ENCODE data around the gene E2F4. TPM values are rescaled to one million over a fixed set of nuclear protein-coding genes. Genes with fewer than 3 reads are reported as not detected.

Gene E2F4
- total and polyA plus RNA-seq, 7 donors = 22.6 to 106 (median 46.6) TPM

GRCh38 chr16:67202426-67202825 lies 10.5 kb downstream of the E2F4 start:
- peaks cover 11% of the 10 kb centered on the region for H3K4me1 ChIP-seq
- TF ChIP-seq CTCF (IDR thresholded peaks at IDR 0.05) = no peak
- H3K9me3 ChIP-seq = no peaks in the 10 kb centered on the region
- 93 to 96% (median 94%) methylated on average over 10 to 12 of the region's 12 CpGs for WGBS, 3 donors
- DNase-seq (no peak), ATAC-seq (no peak)
- intact Hi-C loops (cut with DNase I) = no loop called here
- peaks cover 10 to 39% of the 10 kb centered on the region in 2 donors for H3K36me3 ChIP-seq (ENCODE audit: insufficient read depth in 1 of 2, low read depth in 1 of 2)
- H3K4me3 ChIP-seq = no peak overlapping the region
- H3K27me3 ChIP-seq (ENCODE audit: insufficient read depth in 3 of 3, low read length in 2 of 3) = no peaks in the 10 kb centered on the region
- H3K27ac ChIP-seq = no peak overlapping the region

GRCh38 chr16:67202956-67203493 lies 11.1 kb downstream of the E2F4 start:
- H3K4me3 ChIP-seq = no peak overlapping the region
- TF ChIP-seq CTCF (IDR thresholded peaks at IDR 0.05) = no peak
- peaks cover 16% of the 10 kb centered on the region for H3K4me1 ChIP-seq
- H3K36me3 ChIP-seq (ENCODE audit: insufficient read depth in 1 of 2, low read depth in 1 of 2) = peaks cover 8 to 33% of the 10 kb centered on the region in 2 donors
- no peak for DNase-seq
- H3K27me3 ChIP-seq (ENCODE audit: insufficient read depth in 3 of 3, low read length in 2 of 3) = no peaks in the 10 kb centered on the region
- WGBS, 3 donors = 90 to 95% (median 95%) methylated on average over 22 to 23 of the region's 23 CpGs
- intact Hi-C loops (cut with DNase I) = no loop called here
- H3K27ac ChIP-seq = no peak overlapping the region
- H3K9me3 ChIP-seq = no peaks in the 10 kb centered on the region
- ATAC-seq = no peak

- Histone ChIP-seq H3K4me3 (no peak overlapping the region), H3K36me3 (ENCODE audit: insufficient read depth in 1 of 2, low read depth in 1 of 2) (peaks cover 5 to 31% of the 10 kb centered on the region in 2 donors), H3K9me3 (no peaks in the 10 kb centered on the region), H3K27me3 (ENCODE audit: insufficient read depth in 3 of 3, low read length in 2 of 3) (no peaks in the 10 kb centered on the region), H3K27ac (no peak overlapping the region), H3K4me1 (peaks cover 16% of the 10 kb centered on the region)
- no peak for DNase-seq
- no peak for ATAC-seq
- no peak for TF ChIP-seq CTCF (IDR thresholded peaks at IDR 0.05)
- intact Hi-C loops (cut with DNase I) = no loop called here
- WGBS, 3 donors = 63 to 76% (median 64%) methylated on average over 4 of the region's 4 CpGs
Measured at GRCh38 chr16:67204076-67204475, 12.1 kb downstream of the E2F4 start.

GRCh38 chr16:67206129-67206837 lies 14.3 kb downstream of the E2F4 start:
- Histone ChIP-seq H3K4me1 (peaks cover 26% of the 10 kb centered on the region), H3K27ac (no peak overlapping the region), H3K9me3 (no peaks in the 10 kb centered on the region), H3K36me3 (ENCODE audit: insufficient read depth in 1 of 2, low read depth in 1 of 2) (peaks cover 5 to 30% of the 10 kb centered on the region in 2 donors), H3K4me3 (no peak overlapping the region), H3K27me3 (ENCODE audit: insufficient read depth in 3 of 3, low read length in 2 of 3) (no peaks in the 10 kb centered on the region)
- TF ChIP-seq CTCF (IDR thresholded peaks at IDR 0.05) = no peak
- no peak for ATAC-seq
- intact Hi-C loops (cut with DNase I) = no loop called here
- WGBS, 3 donors = 93 to 95% (median 94%) methylated on average over 8 of the region's 8 CpGs
- DNase-seq = no peak
